K562 (cell line): ENCODE data around the gene NUP43. TPM values are rescaled to one million over a fixed set of nuclear protein-coding genes. Genes with fewer than 3 reads are reported as not detected.
A peak's percentile ranks its signal among the peaks of the same experiment; 100 is the strongest.

Experiments
- BDP1 ChIP-seq: IDR thresholded peaks from 3 replicates; pipeline ENCODE4 v1.6.1; 2011; ENCODE audit not compliant: insufficient read length, insufficient read depth
- BRD9 ChIP-seq: fragments of 450-650 bp; IDR thresholded peaks from 2 replicates; pipeline ENCODE4 v1.6.1; 2018; ENCODE audit warnings: low read depth; ENCODE audit not compliant: partially characterized antibody
- ELK3 ChIP-seq: fragments of 450-650 bp; formaldehyde crosslinking; IDR thresholded peaks from 2 replicates; pipeline ENCODE4 v1.4.0; 2020; ENCODE audit warnings: mild to moderate bottlenecking
- RBM25 ChIP-seq: fragments of 200-400 bp; formaldehyde crosslinking; IDR thresholded peaks from 2 replicates; pipeline ENCODE4 v1.6.1; 2018; ENCODE audit warnings: low read length, low read depth, moderate library complexity; ENCODE audit not compliant: severe bottlenecking
- RCOR1 ChIP-seq, 2 experiments: IDR thresholded peaks; 2 replicates each; pipeline ENCODE4 v1.6.1; 2012; ENCODE audit warnings: low read depth in 2 of 2, low read length in 2 of 2, borderline replicate concordance in 1 of 2, improper control_type of control experiment in 1 of 2
- polyA plus RNA-seq, 8 experiments: library from polyadenylated mRNA; depleted of rRNA in 4 of 8; stranded (reverse) in 5 of 8; unstranded in 3 of 8; fragments of >200 nt; fragmentation: Nextera tagmentation in 2 of 8; fragmentation: Illumina TruSeq in 1 of 8; extraction: Ambion mirVana in 2 of 8; extraction: Trizol in 1 of 8; gene quantifications; 2 replicates each; pipeline versions ENCODE4 v1.2.1 to v1.2.3, GENCODE V29; 2011 to 2014; ENCODE audit warnings: inconsistent platforms in 1 of 8, missing spikeins in 1 of 8
- total RNA-seq, 7 experiments: library from RNA; depleted of rRNA in 6 of 7; stranded (reverse); fragments of >200 nt in 6 of 7; fragmentation: Illumina TruSeq in 2 of 7; extraction: Trizol in 2 of 7; gene quantifications; 2 replicates each; pipeline versions ENCODE4 v1.2.1 to v1.2.3, GENCODE V29; 2011 to 2021; ENCODE audit warnings: low replicate concordance in 1 of 7
- TF ChIP-seq, protein P1 (sequence below): fragments of 450-650 bp; IDR thresholded peaks from 2 replicates; pipeline ENCODE4 v1.6.1; 2018; ENCODE audit not compliant: partially characterized antibody
- TF ChIP-seq, protein P2 (sequence below): sonication (generic); formaldehyde crosslinking; IDR thresholded peaks from 2 replicates; pipeline ENCODE4 v1.8.1; 2022; ENCODE audit warnings: missing genetic modification reagents
- TF ChIP-seq, protein P3 (sequence below): fragments of 450-650 bp; IDR thresholded peaks from 2 replicates; pipeline ENCODE4 v1.6.1; 2014; ENCODE audit warnings: low read depth, mild to moderate bottlenecking, moderate library complexity, borderline replicate concordance

NUP43 gene
- total and polyA plus RNA-seq, 9 of the 15 experiments (the other 6 are each of a cell fraction or from before 2014, with no cell fraction given) = 28.9 to 136 (median 67.4) TPM

DNA sequence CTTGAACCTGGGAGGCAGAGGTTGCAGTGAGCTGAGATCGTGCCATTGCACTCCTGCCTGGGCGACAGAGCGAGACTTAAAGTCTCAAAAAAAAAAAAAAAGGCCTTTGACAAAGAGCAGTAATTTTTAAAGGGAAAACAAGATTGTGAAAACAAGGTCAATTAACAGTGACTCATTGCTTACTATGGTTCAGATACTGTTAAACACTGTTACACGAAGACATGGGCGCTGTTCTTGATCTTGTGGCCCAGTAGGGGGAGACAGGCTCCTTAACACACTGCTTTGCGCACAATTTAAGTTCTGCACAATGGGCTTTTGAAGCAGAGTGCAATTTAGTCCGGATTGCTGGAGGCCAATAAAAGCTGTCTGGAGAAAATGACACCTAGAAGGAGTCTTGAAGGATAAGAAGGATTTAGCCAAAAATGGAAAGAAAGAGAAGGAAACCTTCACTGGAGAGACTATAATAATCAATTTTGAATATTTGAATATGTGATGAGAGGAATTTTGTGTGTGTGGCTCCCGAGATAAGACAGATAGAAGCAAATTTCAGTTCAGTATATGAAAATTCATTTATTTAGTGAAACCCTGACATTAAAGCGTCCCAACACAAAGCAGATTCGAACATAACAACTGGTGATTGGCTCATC lies 22.4 kb downstream of the NUP43 start (continued):
- peak in 1 of 2 experiments; percentile 62; a peak in 1 of 4 replicates for TF ChIP-seq RCOR1 (IDR thresholded peaks at IDR 0.05; ENCODE audit: borderline replicate concordance in 1 of 2, low read depth in 2 of 2, low read length in 2 of 2)
- no peak for TF ChIP-seq RBM25
- TF ChIP-seq, protein P1, sequence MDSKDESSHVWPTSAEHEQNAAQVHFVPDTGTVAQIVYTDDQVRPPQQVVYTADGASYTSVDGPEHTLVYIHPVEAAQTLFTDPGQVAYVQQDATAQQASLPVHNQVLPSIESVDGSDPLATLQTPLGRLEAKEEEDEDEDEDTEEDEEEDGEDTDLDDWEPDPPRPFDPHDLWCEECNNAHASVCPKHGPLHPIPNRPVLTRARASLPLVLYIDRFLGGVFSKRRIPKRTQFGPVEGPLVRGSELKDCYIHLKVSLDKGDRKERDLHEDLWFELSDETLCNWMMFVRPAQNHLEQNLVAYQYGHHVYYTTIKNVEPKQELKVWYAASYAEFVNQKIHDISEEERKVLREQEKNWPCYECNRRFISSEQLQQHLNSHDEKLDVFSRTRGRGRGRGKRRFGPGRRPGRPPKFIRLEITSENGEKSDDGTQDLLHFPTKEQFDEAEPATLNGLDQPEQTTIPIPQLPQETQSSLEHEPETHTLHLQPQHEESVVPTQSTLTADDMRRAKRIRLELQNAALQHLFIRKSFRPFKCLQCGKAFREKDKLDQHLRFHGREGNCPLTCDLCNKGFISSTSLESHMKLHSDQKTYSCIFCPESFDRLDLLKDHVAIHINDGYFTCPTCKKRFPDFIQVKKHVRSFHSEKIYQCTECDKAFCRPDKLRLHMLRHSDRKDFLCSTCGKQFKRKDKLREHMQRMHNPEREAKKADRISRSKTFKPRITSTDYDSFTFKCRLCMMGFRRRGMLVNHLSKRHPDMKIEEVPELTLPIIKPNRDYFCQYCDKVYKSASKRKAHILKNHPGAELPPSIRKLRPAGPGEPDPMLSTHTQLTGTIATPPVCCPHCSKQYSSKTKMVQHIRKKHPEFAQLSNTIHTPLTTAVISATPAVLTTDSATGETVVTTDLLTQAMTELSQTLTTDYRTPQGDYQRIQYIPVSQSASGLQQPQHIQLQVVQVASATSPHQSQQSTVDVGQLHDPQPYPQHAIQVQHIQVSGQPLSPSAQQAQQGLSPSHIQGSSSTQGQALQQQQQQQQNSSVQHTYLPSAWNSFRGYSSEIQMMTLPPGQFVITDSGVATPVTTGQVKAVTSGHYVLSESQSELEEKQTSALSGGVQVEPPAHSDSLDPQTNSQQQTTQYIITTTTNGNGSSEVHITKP = no peak
- TF ChIP-seq, protein P2, sequence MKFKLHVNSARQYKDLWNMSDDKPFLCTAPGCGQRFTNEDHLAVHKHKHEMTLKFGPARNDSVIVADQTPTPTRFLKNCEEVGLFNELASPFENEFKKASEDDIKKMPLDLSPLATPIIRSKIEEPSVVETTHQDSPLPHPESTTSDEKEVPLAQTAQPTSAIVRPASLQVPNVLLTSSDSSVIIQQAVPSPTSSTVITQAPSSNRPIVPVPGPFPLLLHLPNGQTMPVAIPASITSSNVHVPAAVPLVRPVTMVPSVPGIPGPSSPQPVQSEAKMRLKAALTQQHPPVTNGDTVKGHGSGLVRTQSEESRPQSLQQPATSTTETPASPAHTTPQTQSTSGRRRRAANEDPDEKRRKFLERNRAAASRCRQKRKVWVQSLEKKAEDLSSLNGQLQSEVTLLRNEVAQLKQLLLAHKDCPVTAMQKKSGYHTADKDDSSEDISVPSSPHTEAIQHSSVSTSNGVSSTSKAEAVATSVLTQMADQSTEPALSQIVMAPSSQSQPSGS (CRISPR knock-in tag) = no peak
- peak; percentile 84 for TF ChIP-seq BRD9
- TF ChIP-seq, protein P3, sequence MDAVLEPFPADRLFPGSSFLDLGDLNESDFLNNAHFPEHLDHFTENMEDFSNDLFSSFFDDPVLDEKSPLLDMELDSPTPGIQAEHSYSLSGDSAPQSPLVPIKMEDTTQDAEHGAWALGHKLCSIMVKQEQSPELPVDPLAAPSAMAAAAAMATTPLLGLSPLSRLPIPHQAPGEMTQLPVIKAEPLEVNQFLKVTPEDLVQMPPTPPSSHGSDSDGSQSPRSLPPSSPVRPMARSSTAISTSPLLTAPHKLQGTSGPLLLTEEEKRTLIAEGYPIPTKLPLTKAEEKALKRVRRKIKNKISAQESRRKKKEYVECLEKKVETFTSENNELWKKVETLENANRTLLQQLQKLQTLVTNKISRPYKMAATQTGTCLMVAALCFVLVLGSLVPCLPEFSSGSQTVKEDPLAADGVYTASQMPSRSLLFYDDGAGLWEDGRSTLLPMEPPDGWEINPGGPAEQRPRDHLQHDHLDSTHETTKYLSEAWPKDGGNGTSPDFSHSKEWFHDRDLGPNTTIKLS = 0 out of 2 replicates have a peak, but pooled peaks have one; percentile 34
- no peak for TF ChIP-seq BDP1
- no peak for TF ChIP-seq ELK3 (CRISPR knock-in tag)
